HG03280 (cell line): ENCODE results near the gene SH3BP2.
"Not testable (repeated sequence)": the region's sequence is repeated elsewhere in the genome, so short reads cannot be mapped to it uniquely, and the experiment has no call there.

Source experiments
- ATAC-seq: cut with Tn5 transposase; IDR thresholded peaks from one replicate; pipeline ENCODE4 v1.9.1; 2021; ENCODE audit warnings: mild to moderate bottlenecking, moderate library complexity; ENCODE audit not compliant: unreplicated experiment

Gene SH3BP2

GRCh38 chr4:2762486-2763370 is 30.2 kb upstream of the SH3BP2 start:
- not testable (repeated sequence) for ATAC-seq

- no peak for ATAC-seq
These were observed 29.3 kb upstream of the SH3BP2 start for GRCh38 chr4:2763511-2763967.

DNA sequence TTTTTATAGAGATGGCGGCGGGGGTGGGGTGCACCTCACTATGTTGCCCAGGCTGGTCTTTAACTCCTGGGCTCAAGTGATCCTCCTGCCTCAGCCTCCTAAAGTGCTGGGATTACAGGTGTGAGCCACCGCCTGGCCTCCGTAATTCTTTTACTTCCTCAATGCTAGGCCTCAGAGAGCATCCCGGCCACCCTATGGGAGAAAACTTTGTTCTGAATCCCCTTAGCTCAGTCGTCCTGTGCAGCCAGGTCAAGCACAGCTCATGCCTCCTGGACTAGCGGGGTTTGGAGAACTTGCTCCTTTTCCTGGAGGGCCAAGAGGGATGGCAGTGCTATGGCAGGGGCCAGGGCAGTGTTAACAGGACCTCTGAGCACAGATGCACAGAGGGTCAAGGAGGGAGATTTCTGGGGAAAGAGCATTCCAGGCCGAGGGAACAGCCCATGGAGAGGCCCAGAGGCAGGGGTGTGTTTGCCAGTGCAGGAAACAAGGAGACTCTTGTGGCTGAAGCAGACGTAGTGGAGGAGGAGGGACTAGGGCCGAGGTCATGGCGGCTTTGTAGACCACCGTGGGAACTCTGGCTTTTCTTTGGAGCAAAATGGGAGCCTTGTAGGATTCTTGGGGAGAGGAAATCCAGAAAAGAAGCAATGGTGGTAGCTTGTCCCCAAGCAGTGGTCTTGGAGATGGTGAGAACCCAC is 26.9 kb upstream of the SH3BP2 start:
- ATAC-seq = no peak

DNA sequence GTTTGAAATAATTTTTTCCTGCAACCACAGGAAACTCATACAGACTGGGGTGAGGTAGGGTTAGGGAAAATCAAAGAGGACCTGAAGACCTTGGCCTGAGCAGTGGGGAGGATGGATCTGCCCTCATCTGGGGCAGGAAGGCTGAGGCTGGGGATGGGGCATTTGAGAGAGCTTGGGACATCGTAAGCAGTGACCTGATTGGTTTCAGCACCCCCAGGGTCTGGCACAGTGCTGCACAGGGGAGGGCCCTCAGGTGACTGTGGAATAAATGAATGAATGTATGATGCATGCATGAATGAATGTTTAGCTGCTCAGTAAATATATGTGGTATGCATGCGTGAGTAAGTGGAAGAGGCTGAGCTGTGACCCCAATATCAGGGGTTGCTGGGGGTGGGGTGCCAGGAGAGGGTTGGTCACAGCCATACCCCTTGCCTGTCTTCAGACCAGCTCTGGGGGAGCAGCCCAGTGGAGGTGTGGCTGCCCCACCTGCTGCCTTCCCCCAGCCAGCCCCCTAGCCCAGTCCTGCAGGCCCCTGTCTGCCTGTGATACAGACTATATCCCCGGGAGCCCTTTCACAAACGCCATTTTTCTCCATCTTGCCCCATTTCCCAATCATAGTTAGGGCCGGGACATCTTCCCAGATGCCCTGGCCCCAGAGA is 25.7 kb upstream of the SH3BP2 start:
- no peak for ATAC-seq

DNA sequence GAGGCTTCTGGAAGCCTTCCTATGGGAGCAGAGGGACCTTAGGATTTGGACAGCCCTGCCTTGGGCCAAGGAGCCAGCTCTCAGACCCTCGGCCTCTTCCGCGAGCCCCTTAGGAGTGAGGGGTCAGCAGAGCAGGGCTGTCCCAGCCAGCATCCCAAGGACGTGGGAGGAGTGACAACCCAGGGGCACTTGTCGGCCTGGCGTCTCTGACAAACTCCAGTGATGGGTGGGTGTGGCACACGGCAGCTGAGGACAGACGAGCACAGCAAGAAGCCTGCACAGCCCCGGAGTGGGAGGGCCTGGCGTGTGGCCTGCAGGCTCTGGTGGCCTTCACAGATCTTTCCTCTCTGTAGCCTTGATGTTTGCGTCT is 25.2 kb upstream of the SH3BP2 start:
- no peak for ATAC-seq

DNA sequence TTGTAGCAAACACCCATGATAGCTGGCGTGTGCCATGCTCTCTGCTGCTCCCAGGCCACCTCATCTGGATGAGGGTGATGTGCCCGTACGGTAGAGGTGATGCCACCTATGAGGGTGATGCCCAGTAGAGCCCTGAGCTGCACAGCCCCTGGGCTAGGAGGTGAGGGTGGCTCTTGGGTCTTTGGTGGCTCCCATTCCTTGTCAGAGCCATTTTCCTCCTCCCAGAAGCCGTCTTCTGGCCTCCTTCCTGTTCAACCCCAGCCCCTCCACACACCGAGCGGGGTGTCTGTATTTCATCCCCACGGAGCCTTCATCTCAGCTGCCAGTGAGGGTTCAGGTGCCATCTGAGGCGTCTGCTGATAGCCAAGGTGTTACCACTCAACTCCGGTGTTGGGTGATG is 24.8 kb upstream of the SH3BP2 start:
- ATAC-seq = no peak

- no peak for ATAC-seq
These were observed 24.0 kb upstream of the SH3BP2 start for GRCh38 chr4:2768921-2769336.

DNA sequence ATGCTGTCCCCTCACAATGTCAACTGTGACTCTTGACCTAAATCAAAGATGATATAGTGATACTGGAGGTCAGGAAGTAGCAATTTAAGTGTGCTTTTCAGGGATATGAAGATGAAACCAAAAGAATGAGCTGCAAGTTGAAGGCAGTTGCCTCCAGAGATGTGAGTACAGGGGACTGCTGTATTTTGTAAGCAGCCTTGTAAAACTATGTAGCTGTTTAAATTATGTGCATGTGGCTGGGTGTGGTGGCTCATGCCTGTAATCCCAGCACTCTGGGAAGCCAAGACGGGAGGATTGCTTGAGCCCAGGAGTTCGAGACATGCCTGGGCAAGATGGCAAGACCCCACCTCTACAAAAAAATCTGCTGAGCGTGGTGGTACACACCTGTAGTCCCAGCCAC is 21.6 kb upstream of the SH3BP2 start:
- no peak for ATAC-seq

GRCh38 chr4:2780643-2781042 is 12.2 kb upstream of the SH3BP2 start:
- not testable (repeated sequence) for ATAC-seq

- ATAC-seq = no peak
These were observed 11.0 kb upstream of the SH3BP2 start for GRCh38 chr4:2781911-2782310.

GRCh38 chr4:2783790-2784189 is 9.1 kb upstream of the SH3BP2 start:
- ATAC-seq = no peak

GRCh38 chr4:2785613-2786012 is 7.3 kb upstream of the SH3BP2 start:
- ATAC-seq = no peak

DNA sequence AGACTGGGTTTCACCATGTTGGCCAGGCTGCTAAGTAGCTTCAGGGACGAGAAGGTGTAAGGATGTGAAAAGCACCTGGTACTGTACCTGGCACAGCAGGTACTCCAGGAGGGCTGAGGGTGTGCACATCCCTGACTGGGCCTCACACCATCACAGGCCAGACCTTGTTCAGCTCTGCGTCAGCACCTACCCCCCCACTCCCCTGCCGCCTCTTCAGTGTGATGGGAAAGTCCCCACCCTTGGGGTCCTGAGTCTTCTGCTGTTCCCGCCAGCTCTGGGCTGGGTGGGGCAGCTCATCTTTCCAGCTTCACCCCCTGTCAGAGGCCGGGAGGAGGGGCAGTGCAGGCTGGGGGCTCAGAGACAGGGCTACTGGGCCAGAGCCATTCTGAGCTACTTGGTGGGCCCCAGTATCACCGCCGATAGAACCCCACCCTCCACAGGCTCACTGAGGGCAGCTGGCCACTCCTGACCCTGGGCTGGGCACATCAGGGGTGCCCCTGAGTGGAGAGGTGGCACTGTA is 6.7 kb upstream of the SH3BP2 start:
- ATAC-seq = no peak

GRCh38 chr4:2786794-2787229 is 6.1 kb upstream of the SH3BP2 start:
- ATAC-seq = no peak

DNA sequence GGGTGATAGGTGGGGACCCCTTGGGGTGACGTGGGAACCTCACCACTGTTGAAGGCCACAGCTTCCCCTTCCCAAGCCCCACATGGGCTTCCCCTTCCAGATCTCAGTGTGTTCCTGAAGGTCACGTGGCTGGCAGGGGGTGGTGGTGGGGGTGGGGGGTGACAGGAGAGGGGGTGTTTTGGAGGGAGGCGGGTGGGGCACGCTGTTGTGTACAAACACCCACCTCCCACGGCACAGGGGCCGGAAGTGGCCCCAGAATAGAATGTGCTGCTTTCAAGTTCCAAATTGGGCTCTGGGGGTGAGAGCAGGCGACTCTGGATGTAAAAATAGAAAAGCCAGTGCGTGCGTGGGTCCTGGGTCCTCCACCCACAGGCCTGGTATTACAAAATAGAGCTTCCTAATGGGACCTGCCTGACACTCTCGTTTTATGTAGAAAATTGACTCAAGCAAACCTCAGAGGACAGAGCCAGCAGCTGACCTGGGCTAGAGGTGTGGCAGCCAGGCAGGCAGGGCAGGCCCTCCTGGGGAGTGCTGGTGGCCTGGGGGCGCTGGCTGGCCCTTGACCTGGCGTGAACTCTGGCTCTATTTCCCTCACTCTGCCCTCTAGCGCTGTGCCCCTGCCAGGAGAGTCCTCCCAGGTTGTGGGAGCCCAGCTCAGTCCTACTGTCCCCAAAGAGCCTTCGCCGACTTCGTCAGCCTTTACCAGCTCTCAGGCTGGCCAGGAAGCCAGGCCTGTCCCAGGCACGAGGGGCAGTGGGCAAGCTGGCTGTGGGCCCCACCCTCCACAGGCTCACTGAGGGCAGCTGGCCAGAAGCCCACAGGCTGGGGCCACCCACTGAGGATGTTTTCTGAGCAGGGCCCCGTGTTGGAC is 5.4 kb upstream of the SH3BP2 start:
- ATAC-seq = peak; percentile 53

- no peak for ATAC-seq
These were observed 4.8 kb upstream of the SH3BP2 start for GRCh38 chr4:2788101-2788500.

DNA sequence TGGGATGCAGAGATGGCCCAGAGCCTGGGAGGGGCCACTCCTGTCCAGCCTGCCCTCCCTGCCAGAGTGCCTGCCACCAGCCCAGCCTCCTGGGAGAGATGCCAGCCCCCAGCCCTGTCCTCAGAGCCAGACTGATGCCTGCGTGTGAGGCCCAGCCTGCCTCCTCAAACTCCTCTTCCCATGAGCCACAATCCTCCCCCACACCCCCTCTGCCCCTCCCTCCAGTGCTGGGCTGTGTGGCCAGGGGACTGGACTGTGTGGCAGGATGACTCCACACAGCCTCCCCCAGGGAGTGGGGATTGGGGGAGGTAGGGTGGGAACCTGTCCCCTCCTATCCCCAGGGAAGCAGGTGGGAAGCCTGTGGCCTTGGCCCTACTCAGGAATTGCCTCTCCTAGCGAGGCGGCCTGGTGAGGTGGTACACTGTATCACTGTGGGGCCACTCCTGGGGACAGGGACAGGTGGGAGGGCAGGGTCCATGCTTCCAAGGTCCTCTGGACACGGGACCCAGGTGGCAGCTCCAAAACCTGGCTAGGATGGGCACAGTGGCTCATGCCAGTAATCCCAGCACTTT is 4.3 kb upstream of the SH3BP2 start:
- ATAC-seq = no peak

DNA sequence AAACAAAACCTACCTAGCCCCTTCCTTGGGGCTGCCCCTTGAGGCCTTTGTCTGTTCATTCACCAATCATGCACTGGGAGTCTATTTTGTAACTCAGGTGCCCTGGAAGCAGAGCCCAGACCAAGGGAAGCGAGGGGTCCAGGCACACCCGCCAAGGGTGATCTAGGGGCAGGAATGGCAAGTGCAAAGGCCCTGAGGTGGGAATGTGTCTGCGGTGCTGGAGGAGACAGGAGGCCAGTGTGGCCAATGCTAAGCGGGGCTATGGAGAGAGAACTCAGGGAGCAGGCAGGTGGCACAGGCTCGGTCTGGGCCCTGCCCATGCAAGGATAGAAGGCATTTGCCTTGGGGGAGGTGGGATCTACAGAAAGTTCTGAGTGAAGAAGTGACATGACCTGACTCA is 3.5 kb upstream of the SH3BP2 start:
- ATAC-seq = no peak

- ATAC-seq = no peak
These were observed 2.9 kb upstream of the SH3BP2 start for GRCh38 chr4:2789793-2790582.
